ENCODE measurements around the gene MGAT4A. TPM values are rescaled to one million over a fixed set of nuclear protein-coding genes. Genes with fewer than 3 reads are reported as not detected.

The MGAT4A gene
- total and polyA plus RNA-seq, 2 of the 8 experiments (the other 6 are each of a cell fraction or from before 2014, with no cell fraction given), result 1.4 to 7.7 TPM

DNA sequence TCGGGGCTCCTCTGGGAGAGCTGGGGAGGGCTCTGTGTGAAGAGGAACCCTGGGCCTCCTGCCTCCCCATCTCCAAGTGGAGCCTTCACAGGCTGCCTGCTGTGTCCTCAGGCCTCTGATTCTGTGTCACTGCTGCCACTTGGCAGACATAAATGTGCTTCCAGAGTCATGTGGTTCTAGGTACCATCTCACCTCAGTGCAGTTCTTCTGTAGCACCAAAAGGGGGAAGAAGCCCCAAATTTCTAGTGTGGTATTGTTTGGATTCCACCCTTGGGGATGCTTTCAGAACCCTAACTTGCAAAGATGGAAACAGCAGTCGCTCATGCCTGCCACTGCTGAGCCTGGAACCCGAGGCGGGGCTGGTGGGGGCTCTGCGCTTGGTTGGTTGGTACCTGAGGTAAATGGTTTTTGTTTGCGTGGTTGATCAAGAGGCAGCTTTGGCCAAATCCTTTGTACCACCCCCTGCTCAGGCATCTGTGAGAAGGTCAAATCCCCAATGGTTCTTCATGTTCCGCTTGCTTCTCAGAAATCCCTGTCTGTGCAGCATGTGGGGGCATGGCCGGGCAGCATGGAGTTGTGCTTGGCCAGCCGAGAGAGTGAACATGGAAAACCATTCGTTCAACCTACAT, 150.2 kb downstream of the MGAT4A start (continued):
- TF ChIP-seq, protein P1, sequence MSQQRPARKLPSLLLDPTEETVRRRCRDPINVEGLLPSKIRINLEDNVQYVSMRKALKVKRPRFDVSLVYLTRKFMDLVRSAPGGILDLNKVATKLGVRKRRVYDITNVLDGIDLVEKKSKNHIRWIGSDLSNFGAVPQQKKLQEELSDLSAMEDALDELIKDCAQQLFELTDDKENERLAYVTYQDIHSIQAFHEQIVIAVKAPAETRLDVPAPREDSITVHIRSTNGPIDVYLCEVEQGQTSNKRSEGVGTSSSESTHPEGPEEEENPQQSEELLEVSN (IDR thresholded peaks at IDR 0.05), result no peak
- TF ChIP-seq RFX5 (IDR thresholded peaks at IDR 0.05; ENCODE audit: borderline replicate concordance, low read depth, low read length), result no peak
- TF ChIP-seq NANOG (IDR thresholded peaks at IDR 0.05; ENCODE audit: insufficient read depth, low read depth, low read length, poor library complexity, severe bottlenecking), result no peak
- no peak for TF ChIP-seq CBX8 (IDR thresholded peaks at IDR 0.05; ENCODE audit: borderline replicate concordance, low read depth, low read length)
- TF ChIP-seq SIN3A (conservative IDR thresholded peaks at IDR 0.05 in 1 of 2, IDR thresholded peaks at IDR 0.05 in 1 of 2; ENCODE audit: low read depth in 1 of 2, low read length in 2 of 2), result no peak
- TF ChIP-seq PHF8 (conservative IDR thresholded peaks at IDR 0.05; ENCODE audit: low read depth, low read length), result no peak
- TF ChIP-seq HDAC6 (IDR thresholded peaks at IDR 0.05; ENCODE audit: low read depth, low read length), result no peak

Data from H1 (cell line).